ENCODE measurements around the gene RSPH3. TPM values are rescaled to one million over a fixed set of nuclear protein-coding genes. Genes with fewer than 3 reads are reported as not detected.
A peak's percentile ranks its signal among the peaks of the same experiment; 100 is the strongest.

The RSPH3 gene
- polyA plus RNA-seq (2013, experiment 1 of 2): 3.8 TPM
- 4.0 TPM for polyA plus RNA-seq (2013, experiment 2 of 2)

GRCh38 chr6:158999666-159000403, at the start of gene RSPH3:
RSPH3 (minus strand) TSS chr6:159000202; CDS start chr6:158999550, 652 bp downstream.
- no peak within 1 kb of the TSS for H4K8ac ChIP-seq (ENCODE audit: low read depth, low read length)
- H3K4me3 ChIP-seq (ENCODE audit: low read length in 2 of 2): peak within 1 kb of the TSS; percentile 86 to 92
- no peak within 1 kb of the TSS for H3K14ac ChIP-seq (ENCODE audit: low read length)
- peak within 1 kb of the TSS; percentile 96 for H3K23ac ChIP-seq (ENCODE audit: low read depth, low read length, poor library complexity)
- peak within 1 kb of the TSS; percentile 77 for H3K27ac ChIP-seq (replicated peaks; ENCODE audit: low read length)
- peak within 1 kb of the TSS; percentile 79 for H2BK5ac ChIP-seq (ENCODE audit: low read length)
- no peak within 1 kb of the TSS for H2BK120ac ChIP-seq (ENCODE audit: low read depth, low read length)
- H3K4me1 ChIP-seq (ENCODE audit: control insufficient read depth in 2 of 2, insufficient read depth in 1 of 2, low read depth in 1 of 2, low read length in 2 of 2): peaks cover 0 to 2% of the 10 kb centered on the region in 2 donors
- H3K79me1 ChIP-seq (ENCODE audit: low read depth, low read length): no peaks in the 10 kb centered on the region
- peaks cover 0 to 3% of the 10 kb centered on the region in 2 donors for H3K9me3 ChIP-seq (replicated peaks in 1 of 2; ENCODE audit: control insufficient read depth in 2 of 2, insufficient read depth in 1 of 2, low read depth in 1 of 2, low read length in 2 of 2)
- H3K9ac ChIP-seq (ENCODE audit: low read depth, low read length, poor library complexity): peak within 1 kb of the TSS; percentile 93
- H3K27me3 ChIP-seq (ENCODE audit: control insufficient read depth in 3 of 3, insufficient read depth in 3 of 3, low read depth in 1 of 3, low read length in 3 of 3): no peaks in the 10 kb centered on the region
- H2BK15ac ChIP-seq (ENCODE audit: low read length): no peak within 1 kb of the TSS
- H2AK5ac ChIP-seq (ENCODE audit: low read depth, low read length): no peak within 1 kb of the TSS
- peak within 1 kb of the TSS; percentile 79 for H3K4ac ChIP-seq (ENCODE audit: low read length)
- H3K4me2 ChIP-seq (ENCODE audit: insufficient read depth, low read length, poor library complexity, severe bottlenecking): peak within 1 kb of the TSS; percentile 89
- WGBS, 2 donors (ENCODE audit: extremely low coverage in 2 of 2, insufficient read length in 2 of 2, insufficient replicate concordance in 1 of 2): no CpG with 5 or more reads among the region's 50 CpGs
- H3K18ac ChIP-seq (ENCODE audit: low read length): peak within 1 kb of the TSS; percentile 93
- DNase-seq (ENCODE audit: low spot score): peak; percentile 93
- H2BK12ac ChIP-seq (ENCODE audit: low read length): no peak within 1 kb of the TSS
- no peak within 1 kb of the TSS for H4K91ac ChIP-seq (ENCODE audit: low read depth, low read length, poor library complexity)
- peak within 1 kb of the TSS; percentile 97 for H2AFZ ChIP-seq (ENCODE audit: low read length)
- no peaks in the 10 kb centered on the region for H3K36me3 ChIP-seq (replicated peaks in 1 of 2; ENCODE audit: control insufficient read depth in 2 of 2, insufficient read depth in 2 of 2, low read length in 2 of 2)

- no peak overlapping the region for H2BK5ac ChIP-seq (ENCODE audit: low read length)
- H2BK15ac ChIP-seq (ENCODE audit: low read length): no peak overlapping the region
- H3K9ac ChIP-seq (ENCODE audit: low read depth, low read length, poor library complexity): no peak overlapping the region
- H2BK12ac ChIP-seq (ENCODE audit: low read length): no peak overlapping the region
- H4K8ac ChIP-seq (ENCODE audit: low read depth, low read length): no peak overlapping the region
- H3K4me2 ChIP-seq (ENCODE audit: insufficient read depth, low read length, poor library complexity, severe bottlenecking): no peak overlapping the region
- H3K36me3 ChIP-seq (replicated peaks in 1 of 2; ENCODE audit: control insufficient read depth in 2 of 2, insufficient read depth in 2 of 2, low read length in 2 of 2): no peaks in the 10 kb centered on the region
- no peak overlapping the region for H3K14ac ChIP-seq (ENCODE audit: low read length)
- no peak overlapping the region for H3K4me3 ChIP-seq (ENCODE audit: low read length in 2 of 2)
- H2AK5ac ChIP-seq (ENCODE audit: low read depth, low read length): no peak overlapping the region
- H3K4me1 ChIP-seq (ENCODE audit: control insufficient read depth in 2 of 2, insufficient read depth in 1 of 2, low read depth in 1 of 2, low read length in 2 of 2): no peaks in the 10 kb centered on the region
- no peak overlapping the region for H3K27ac ChIP-seq (replicated peaks; ENCODE audit: low read length)
- no CpG with 5 or more reads among the region's 10 CpGs for WGBS, 2 donors (ENCODE audit: extremely low coverage in 2 of 2, insufficient read length in 2 of 2, insufficient replicate concordance in 1 of 2)
- H4K91ac ChIP-seq (ENCODE audit: low read depth, low read length, poor library complexity): no peak overlapping the region
- no peak overlapping the region for H3K18ac ChIP-seq (ENCODE audit: low read length)
- no peak overlapping the region for H2AFZ ChIP-seq (ENCODE audit: low read length)
- H2BK120ac ChIP-seq (ENCODE audit: low read depth, low read length): no peak overlapping the region
- no peaks in the 10 kb centered on the region for H3K79me1 ChIP-seq (ENCODE audit: low read depth, low read length)
- no peak overlapping the region for H3K4ac ChIP-seq (ENCODE audit: low read length)
- no peak for DNase-seq (ENCODE audit: low spot score)
- peaks cover 0 to 8% (median 0%) of the 10 kb centered on the region in 3 experiments for H3K27me3 ChIP-seq (ENCODE audit: control insufficient read depth in 3 of 3, insufficient read depth in 3 of 3, low read depth in 1 of 3, low read length in 3 of 3)
- no peaks in the 10 kb centered on the region for H3K9me3 ChIP-seq (replicated peaks in 1 of 2; ENCODE audit: control insufficient read depth in 2 of 2, insufficient read depth in 1 of 2, low read depth in 1 of 2, low read length in 2 of 2)
- no peak overlapping the region for H3K23ac ChIP-seq (ENCODE audit: low read depth, low read length, poor library complexity)
Measured at GRCh38 chr6:159047891-159048685, 48.1 kb upstream of the RSPH3 start.

GRCh38 chr6:159045801-159046200, 45.8 kb upstream of the RSPH3 start:
- Histone ChIP-seq H2BK120ac (ENCODE audit: low read depth, low read length) (no peak overlapping the region), H3K4ac (ENCODE audit: low read length) (no peak overlapping the region), H3K9me3 (replicated peaks in 1 of 2; ENCODE audit: control insufficient read depth in 2 of 2, insufficient read depth in 1 of 2, low read depth in 1 of 2, low read length in 2 of 2) (no peaks in the 10 kb centered on the region), H3K23ac (ENCODE audit: low read depth, low read length, poor library complexity) (no peak overlapping the region), H4K91ac (ENCODE audit: low read depth, low read length, poor library complexity) (no peak overlapping the region), H3K36me3 (replicated peaks in 1 of 2; ENCODE audit: control insufficient read depth in 2 of 2, insufficient read depth in 2 of 2, low read length in 2 of 2) (no peaks in the 10 kb centered on the region), H2BK12ac (ENCODE audit: low read length) (no peak overlapping the region), H3K4me3 (ENCODE audit: low read length in 2 of 2) (no peak overlapping the region), H3K4me1 (ENCODE audit: control insufficient read depth in 2 of 2, insufficient read depth in 1 of 2, low read depth in 1 of 2, low read length in 2 of 2) (no peaks in the 10 kb centered on the region), H3K9ac (ENCODE audit: low read depth, low read length, poor library complexity) (no peak overlapping the region), H2BK5ac (ENCODE audit: low read length) (no peak overlapping the region), H3K27ac (replicated peaks; ENCODE audit: low read length) (no peak overlapping the region), H3K27me3 (ENCODE audit: control insufficient read depth in 3 of 3, insufficient read depth in 3 of 3, low read depth in 1 of 3, low read length in 3 of 3) (peaks cover 0 to 16% (median 0%) of the 10 kb centered on the region in 3 experiments), H3K79me1 (ENCODE audit: low read depth, low read length) (no peaks in the 10 kb centered on the region), H2BK15ac (ENCODE audit: low read length) (no peak overlapping the region), H3K14ac (ENCODE audit: low read length) (no peak overlapping the region), H3K4me2 (ENCODE audit: insufficient read depth, low read length, poor library complexity, severe bottlenecking) (no peak overlapping the region), H2AFZ (ENCODE audit: low read length) (no peak overlapping the region), H2AK5ac (ENCODE audit: low read depth, low read length) (no peak overlapping the region), H3K18ac (ENCODE audit: low read length) (no peak overlapping the region), H4K8ac (ENCODE audit: low read depth, low read length) (no peak overlapping the region)
- WGBS, 2 donors (ENCODE audit: extremely low coverage in 2 of 2, insufficient read length in 2 of 2, insufficient replicate concordance in 1 of 2): no CpG with 5 or more reads among the region's 7 CpGs
- DNase-seq (ENCODE audit: low spot score): no peak
